SK-N-SH treated with all-trans-retinoic acid at 6 μM for 48 hours (cell line): ENCODE data around the gene OR6T1.

Source experiments
- ATAC-seq: fragments of 200-7000 bp; cut with Tn5 transposase; 3 replicates; pipeline ENCODE4 v1.9.1; 2020; ENCODE audit warnings: mild to moderate bottlenecking, moderate library complexity
- ARNTL ChIP-seq: fragments of 450-650 bp; formaldehyde crosslinking; IDR thresholded peaks from 2 replicates; pipeline ENCODE4 v1.5.0; 2020; ENCODE audit warnings: low read depth, mild to moderate bottlenecking, moderate library complexity, borderline replicate concordance
- BACH2 ChIP-seq: fragments of 250-450 bp; sonication (Bioruptor Pico); IDR thresholded peaks from 2 replicates; pipeline ENCODE4 v1.9.0; 2021; ENCODE audit warnings: mild to moderate bottlenecking, borderline replicate concordance
- CSDC2 ChIP-seq: fragments of 250-450 bp; sonication (Bioruptor Pico); IDR thresholded peaks from 2 replicates; pipeline ENCODE4 v1.5.0; 2020; ENCODE audit warnings: mild to moderate bottlenecking, moderate library complexity
- CSRNP3 ChIP-seq: fragments of 250-450 bp; sonication (Bioruptor Pico); IDR thresholded peaks from 2 replicates; pipeline ENCODE4 v1.5.1; 2021; ENCODE audit warnings: mild to moderate bottlenecking, moderate library complexity
- ESRRG ChIP-seq: fragments of 250-450 bp; sonication (Bioruptor Pico); IDR thresholded peaks from 2 replicates; pipeline ENCODE4 v1.6.1; 2021; ENCODE audit warnings: mild to moderate bottlenecking
- GLIS3 ChIP-seq: fragments of 250-450 bp; sonication (Bioruptor Pico); IDR thresholded peaks from 2 replicates; pipeline ENCODE4 v1.5.0; 2020; ENCODE audit warnings: mild to moderate bottlenecking, moderate library complexity
- ISL1 ChIP-seq: fragments of 250-450 bp; sonication (Bioruptor Pico); IDR thresholded peaks from 2 replicates; pipeline ENCODE4 v2.1.2; 2022; ENCODE audit warnings: mild to moderate bottlenecking, moderate library complexity
- OSR1 ChIP-seq: fragments of 250-450 bp; sonication (Bioruptor Pico); IDR thresholded peaks from 2 replicates; pipeline ENCODE4 v1.8.0; 2022; ENCODE audit warnings: moderate library complexity, mild to moderate bottlenecking, inconsistent platforms
- PATZ1 ChIP-seq: fragments of 250-450 bp; sonication (Bioruptor Pico); IDR thresholded peaks from 2 replicates; pipeline ENCODE4 v1.8.0; 2020; ENCODE audit warnings: mild to moderate bottlenecking, moderate library complexity, borderline replicate concordance
- PPARA ChIP-seq: fragments of 250-450 bp; sonication (Bioruptor Pico); IDR thresholded peaks from 2 replicates; pipeline ENCODE4 v1.5.0; 2020; ENCODE audit warnings: mild to moderate bottlenecking, borderline replicate concordance
- RARB ChIP-seq: fragments of 250-450 bp; sonication (Bioruptor Pico); IDR thresholded peaks from 2 replicates; pipeline ENCODE4 v1.8.0; 2021; ENCODE audit warnings: mild to moderate bottlenecking, moderate library complexity
- SNAI2 ChIP-seq: fragments of 250-450 bp; sonication (Bioruptor Pico); IDR thresholded peaks from 2 replicates; pipeline ENCODE4 v1.5.0; 2020; ENCODE audit warnings: mild to moderate bottlenecking, moderate library complexity
- TCF4 ChIP-seq: fragments of 250-450 bp; sonication (Bioruptor Pico); IDR thresholded peaks from 2 replicates; pipeline ENCODE4 v1.8.0; 2021; ENCODE audit warnings: mild to moderate bottlenecking, moderate library complexity, borderline replicate concordance
- TOX ChIP-seq: fragments of 250-450 bp; sonication (Bioruptor Pico); IDR thresholded peaks from 2 replicates; pipeline ENCODE4 v1.8.0; 2021; ENCODE audit warnings: mild to moderate bottlenecking, moderate library complexity, borderline replicate concordance
- TSHZ2 ChIP-seq: fragments of 250-450 bp; sonication (Bioruptor Pico); IDR thresholded peaks from 2 replicates; pipeline ENCODE4 v1.5.0; 2020; ENCODE audit warnings: mild to moderate bottlenecking, moderate library complexity
- ZC3H10 ChIP-seq: fragments of 250-450 bp; sonication (Bioruptor Pico); IDR thresholded peaks from 2 replicates; pipeline ENCODE4 v1.5.1; 2021; ENCODE audit warnings: mild to moderate bottlenecking, moderate library complexity
- ZFP3 ChIP-seq: fragments of 250-450 bp; sonication (Bioruptor Pico); IDR thresholded peaks from 2 replicates; pipeline ENCODE4 v1.5.0; 2020; ENCODE audit warnings: mild to moderate bottlenecking, moderate library complexity
- ZNF565 ChIP-seq: fragments of 450-650 bp; formaldehyde crosslinking; conservative IDR thresholded peaks from 2 replicates; pipeline ENCODE4 v1.5.0; 2020; ENCODE audit warnings: low read depth, mild to moderate bottlenecking, moderate library complexity
- ZNF70 ChIP-seq: fragments of 450-650 bp; formaldehyde crosslinking; IDR thresholded peaks from 2 replicates; pipeline ENCODE4 v1.5.0; 2020; ENCODE audit warnings: mild to moderate bottlenecking, moderate library complexity
- ZNF8 ChIP-seq: fragments of 450-650 bp; formaldehyde crosslinking; IDR thresholded peaks from 2 replicates; pipeline ENCODE4 v1.5.0; 2020; ENCODE audit warnings: mild to moderate bottlenecking, moderate library complexity
- TF ChIP-seq, protein P1 (sequence below): fragments of 250-450 bp; sonication (Bioruptor Pico); IDR thresholded peaks from 2 replicates; pipeline ENCODE4 v1.5.1; 2020; ENCODE audit warnings: low read depth, mild to moderate bottlenecking, moderate library complexity
- TF ChIP-seq, protein P2 (sequence below): fragments of 250-450 bp; sonication (Bioruptor Pico); IDR thresholded peaks from 2 replicates; pipeline ENCODE4 v1.8.0; 2021; ENCODE audit warnings: low read depth, mild to moderate bottlenecking, moderate library complexity, borderline replicate concordance

OR6T1 gene

GRCh38 chr11:123973816-123974215, 30.2 kb upstream of the OR6T1 start:
- ATAC-seq = peak; percentile 72
- no peak for TF ChIP-seq TOX
- TF ChIP-seq OSR1 (CRISPR knock-in tag) = no peak
- no peak for TF ChIP-seq ZNF70 (CRISPR knock-in tag)
- TF ChIP-seq TCF4 (CRISPR knock-in tag) = no peak
- TF ChIP-seq ARNTL (CRISPR knock-in tag) = no peak
- TF ChIP-seq CSRNP3 = no peak
- no peak for TF ChIP-seq CSDC2 (CRISPR knock-in tag)
- TF ChIP-seq ZFP3 (CRISPR knock-in tag) = no peak
- no peak for TF ChIP-seq ZNF565 (CRISPR knock-in tag)
- no peak for TF ChIP-seq RARB
- TF ChIP-seq PPARA (CRISPR knock-in tag) = no peak
- no peak for TF ChIP-seq SNAI2 (CRISPR knock-in tag)
- no peak for TF ChIP-seq ISL1 (CRISPR knock-in tag)
- TF ChIP-seq, protein P1, sequence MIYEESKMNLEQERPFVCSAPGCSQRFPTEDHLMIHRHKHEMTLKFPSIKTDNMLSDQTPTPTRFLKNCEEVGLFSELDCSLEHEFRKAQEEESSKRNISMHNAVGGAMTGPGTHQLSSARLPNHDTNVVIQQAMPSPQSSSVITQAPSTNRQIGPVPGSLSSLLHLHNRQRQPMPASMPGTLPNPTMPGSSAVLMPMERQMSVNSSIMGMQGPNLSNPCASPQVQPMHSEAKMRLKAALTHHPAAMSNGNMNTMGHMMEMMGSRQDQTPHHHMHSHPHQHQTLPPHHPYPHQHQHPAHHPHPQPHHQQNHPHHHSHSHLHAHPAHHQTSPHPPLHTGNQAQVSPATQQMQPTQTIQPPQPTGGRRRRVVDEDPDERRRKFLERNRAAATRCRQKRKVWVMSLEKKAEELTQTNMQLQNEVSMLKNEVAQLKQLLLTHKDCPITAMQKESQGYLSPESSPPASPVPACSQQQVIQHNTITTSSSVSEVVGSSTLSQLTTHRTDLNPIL (CRISPR knock-in tag) = no peak
- TF ChIP-seq, protein P2, sequence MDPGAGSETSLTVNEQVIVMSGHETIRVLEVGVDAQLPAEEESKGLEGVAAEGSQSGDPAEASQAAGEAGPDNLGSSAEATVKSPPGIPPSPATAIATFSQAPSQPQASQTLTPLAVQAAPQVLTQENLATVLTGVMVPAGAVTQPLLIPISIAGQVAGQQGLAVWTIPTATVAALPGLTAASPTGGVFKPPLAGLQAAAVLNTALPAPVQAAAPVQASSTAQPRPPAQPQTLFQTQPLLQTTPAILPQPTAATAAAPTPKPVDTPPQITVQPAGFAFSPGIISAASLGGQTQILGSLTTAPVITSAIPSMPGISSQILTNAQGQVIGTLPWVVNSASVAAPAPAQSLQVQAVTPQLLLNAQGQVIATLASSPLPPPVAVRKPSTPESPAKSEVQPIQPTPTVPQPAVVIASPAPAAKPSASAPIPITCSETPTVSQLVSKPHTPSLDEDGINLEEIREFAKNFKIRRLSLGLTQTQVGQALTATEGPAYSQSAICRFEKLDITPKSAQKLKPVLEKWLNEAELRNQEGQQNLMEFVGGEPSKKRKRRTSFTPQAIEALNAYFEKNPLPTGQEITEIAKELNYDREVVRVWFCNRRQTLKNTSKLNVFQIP (CRISPR knock-in tag) = no peak
- no peak for TF ChIP-seq ZC3H10 (CRISPR knock-in tag)

DNA sequence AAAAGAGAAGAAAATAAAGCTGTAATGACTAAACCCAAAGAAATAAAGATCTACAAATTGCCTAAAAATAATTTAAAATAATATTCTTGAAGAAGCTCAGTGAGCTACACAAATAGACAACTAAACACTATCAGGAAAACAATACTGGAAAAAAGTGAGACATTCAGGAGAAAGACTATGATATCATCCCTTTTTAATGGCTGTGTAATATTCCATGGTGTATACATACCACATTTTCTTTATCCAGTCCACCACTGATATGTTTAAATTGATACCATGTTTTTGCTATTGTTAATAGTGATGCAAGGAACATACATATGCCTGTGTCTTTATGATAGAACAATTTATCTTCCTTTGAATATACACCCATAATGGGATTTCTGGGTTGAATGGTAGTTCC, 13.1 kb upstream of the OR6T1 start:
- ATAC-seq = no peak
- no peak for TF ChIP-seq ZNF70 (CRISPR knock-in tag)
- no peak for TF ChIP-seq RARB
- no peak for TF ChIP-seq ZC3H10 (CRISPR knock-in tag)
- no peak for TF ChIP-seq TOX
- no peak for TF ChIP-seq BACH2 (CRISPR knock-in tag)
- no peak for TF ChIP-seq SNAI2 (CRISPR knock-in tag)
- TF ChIP-seq ZFP3 (CRISPR knock-in tag) = no peak
- TF ChIP-seq, protein P2 (CRISPR knock-in tag) = no peak
- TF ChIP-seq, protein P1 (CRISPR knock-in tag) = no peak
- TF ChIP-seq TSHZ2 (CRISPR knock-in tag) = no peak
- no peak for TF ChIP-seq GLIS3 (CRISPR knock-in tag)
- TF ChIP-seq CSRNP3 = no peak
- TF ChIP-seq ARNTL (CRISPR knock-in tag) = no peak
- no peak for TF ChIP-seq ZNF8 (CRISPR knock-in tag)
- no peak for TF ChIP-seq TCF4 (CRISPR knock-in tag)
- no peak for TF ChIP-seq PATZ1
- TF ChIP-seq CSDC2 (CRISPR knock-in tag) = no peak
- no peak for TF ChIP-seq ESRRG (CRISPR knock-in tag)
- TF ChIP-seq PPARA (CRISPR knock-in tag) = no peak
- no peak for TF ChIP-seq ISL1 (CRISPR knock-in tag)
- TF ChIP-seq, all 23 proteins: peak for 0
